Measurements from ENCODE around the gene LTB4R. TPM values are rescaled to one million over a fixed set of nuclear protein-coding genes. Genes with fewer than 3 reads are reported as not detected.

LTB4R gene
- total RNA-seq, 4 donors from 2014 or later = 83.1 to 137 (median 117) TPM

- H3K27ac ChIP-seq = peak overlapping the region; percentile 64
- no peaks in the 10 kb centered on the region for H3K27me3 ChIP-seq
- H3K4me1 ChIP-seq = peaks cover 76% of the 10 kb centered on the region
- H3K9me3 ChIP-seq = no peaks in the 10 kb centered on the region
- 41% methylated on average over 5 of the region's 5 CpGs for WGBS
- no peak overlapping the region for H3K4me3 ChIP-seq
- TF ChIP-seq POLR2A (IDR thresholded peaks at IDR 0.05) (no peak), EP300 (IDR thresholded peaks at IDR 0.05) (no peak), CTCF (IDR thresholded peaks at IDR 0.05) (no peak), POLR2AphosphoS5 (IDR thresholded peaks at IDR 0.05) (no peak)
- no peaks in the 10 kb centered on the region for H3K36me3 ChIP-seq
- DNase-seq (ENCODE audit: low spot score in 2 of 2) = no peak
Observed at GRCh38 chr14:24314377-24315193, 3.3 kb downstream of the LTB4R start.

GRCh38 chr14:24315243-24315806 is 4.0 kb downstream of the LTB4R start:
- Histone ChIP-seq H3K27ac (peak overlapping the region; percentile 64), H3K36me3 (no peaks in the 10 kb centered on the region), H3K4me3 (no peak overlapping the region), H3K27me3 (no peaks in the 10 kb centered on the region), H3K4me1 (peaks cover 69% of the 10 kb centered on the region), H3K9me3 (no peaks in the 10 kb centered on the region)
- 71% methylated on average over 10 of the region's 10 CpGs for WGBS
- no peak for DNase-seq (ENCODE audit: low spot score in 2 of 2)
- TF ChIP-seq POLR2A (IDR thresholded peaks at IDR 0.05) = no peak
- TF ChIP-seq EP300 (IDR thresholded peaks at IDR 0.05) = no peak
- TF ChIP-seq POLR2AphosphoS5 (IDR thresholded peaks at IDR 0.05) = no peak
- no peak for TF ChIP-seq CTCF (IDR thresholded peaks at IDR 0.05)

GRCh38 chr14:24315807-24316596 is 4.7 kb downstream of the LTB4R start:
- Histone ChIP-seq H3K36me3 (no peaks in the 10 kb centered on the region), H3K9me3 (no peaks in the 10 kb centered on the region), H3K4me1 (peaks cover 62% of the 10 kb centered on the region), H3K27me3 (no peaks in the 10 kb centered on the region), H3K27ac (peak overlapping the region; percentile 64), H3K4me3 (peak overlapping the region; percentile 14)
- peak; percentile 82 to 83 for DNase-seq (ENCODE audit: low spot score in 2 of 2)
- 49% methylated on average over 22 of the region's 70 CpGs for WGBS
- TF ChIP-seq CTCF (IDR thresholded peaks at IDR 0.05) = peak in 1 of 2 donors; percentile 31
- TF ChIP-seq EP300 (IDR thresholded peaks at IDR 0.05) = no peak
- peak in 1 of 3 donors; percentile 24 for TF ChIP-seq POLR2AphosphoS5 (IDR thresholded peaks at IDR 0.05)

GRCh38 chr14:24316597-24316950 is 5.3 kb downstream of the LTB4R start:
- WGBS = 66% methylated on average over 7 of the region's 18 CpGs
- no peak for DNase-seq (ENCODE audit: low spot score in 2 of 2)
- H3K27ac ChIP-seq = peak overlapping the region; percentile 64
- H3K36me3 ChIP-seq = no peaks in the 10 kb centered on the region
- H3K4me1 ChIP-seq = peaks cover 56% of the 10 kb centered on the region
- H3K9me3 ChIP-seq = no peaks in the 10 kb centered on the region
- H3K27me3 ChIP-seq = no peaks in the 10 kb centered on the region
- peak overlapping the region; percentile 14 for H3K4me3 ChIP-seq
- TF ChIP-seq POLR2A (IDR thresholded peaks at IDR 0.05) (no peak), CTCF (IDR thresholded peaks at IDR 0.05) (no peak), POLR2AphosphoS5 (IDR thresholded peaks at IDR 0.05) (no peak), EP300 (IDR thresholded peaks at IDR 0.05) (no peak)
